Stimulated activated CD4-positive, alpha-beta T cell treated with anti-CD3 and anti-CD28 coated beads, Interleukin-2, amount 100 ng/mL, for 4 hours (primary cell): ENCODE measurements around the gene INPP5D.
"Not testable (repeated sequence)": the region's sequence is repeated elsewhere in the genome, so short reads cannot be mapped to it uniquely, and the experiment has no call there.

ENCODE experiments used
- DNase-seq: peaks from one replicate; pipeline ENCODE4 v3.0.0-alpha.2; 2020; ENCODE audit warnings: low read depth

INPP5D gene

DNA sequence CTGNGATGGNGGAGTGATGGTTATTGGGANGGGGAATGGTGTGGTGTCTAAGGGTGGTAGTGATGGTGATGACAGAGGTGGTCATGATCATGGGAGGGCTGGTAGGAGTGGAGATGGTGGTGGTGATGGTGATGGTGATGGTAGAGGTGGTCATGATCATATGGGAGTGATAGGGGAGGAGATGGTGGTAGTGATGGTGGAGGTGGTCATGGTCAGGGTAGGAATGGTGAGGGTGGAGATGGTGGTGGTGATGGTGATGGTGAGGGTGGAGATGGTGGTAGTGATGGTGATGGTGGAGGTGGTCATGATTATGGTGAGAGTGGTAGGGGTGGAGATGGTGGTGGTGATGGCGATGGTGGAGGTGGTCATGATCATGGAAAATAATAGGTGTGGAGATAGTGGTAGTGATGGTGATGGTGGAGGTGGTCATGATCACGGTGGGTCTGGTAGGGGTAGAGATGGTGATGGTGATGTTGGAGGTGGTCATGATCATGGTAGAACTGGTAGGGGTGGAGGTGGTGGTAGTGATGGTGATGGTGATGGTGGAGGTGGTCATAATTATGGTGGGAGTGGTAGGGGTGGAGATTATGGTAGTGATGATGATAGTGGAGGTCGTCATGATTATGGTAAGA lies 83.7 kb downstream of the INPP5D start:
- no peak for DNase-seq

GRCh38 chr2:233145726-233146125 lies 85.6 kb downstream of the INPP5D start:
- no peak for DNase-seq

GRCh38 chr2:233146194-233146593 lies 86.1 kb downstream of the INPP5D start:
- DNase-seq, result no peak

GRCh38 chr2:233147136-233147828 lies 87.1 kb downstream of the INPP5D start:
- no peak for DNase-seq

DNA sequence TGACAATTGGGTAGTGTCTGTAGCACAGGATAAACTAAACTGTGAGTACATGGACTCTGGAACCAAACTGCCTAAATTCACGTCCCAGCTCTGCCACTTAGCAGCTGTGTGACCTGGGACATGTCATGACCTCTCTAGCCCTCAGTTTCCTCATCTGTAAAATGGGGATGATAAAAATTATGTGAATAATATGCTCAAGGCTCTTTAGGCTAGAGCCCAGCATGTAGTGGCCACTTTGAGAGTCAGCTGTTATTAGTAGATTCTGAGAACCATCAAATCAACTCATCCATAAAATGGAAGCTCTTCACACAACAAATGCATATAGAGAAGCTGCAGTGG lies 87.7 kb downstream of the INPP5D start:
- DNase-seq, result no peak

- DNase-seq, result no peak
These were observed 88.2 kb downstream of the INPP5D start for GRCh38 chr2:233148354-233148753.

GRCh38 chr2:233152541-233152940 lies 92.4 kb downstream of the INPP5D start:
- DNase-seq, result no peak

- no peak for DNase-seq
These were observed 93.1 kb downstream of the INPP5D start for GRCh38 chr2:233153146-233153798.

- DNase-seq, result no peak
These were observed 95.9 kb downstream of the INPP5D start for GRCh38 chr2:233156001-233156400.

- not testable (repeated sequence) for DNase-seq
These were observed 96.3 kb downstream of the INPP5D start for GRCh38 chr2:233156461-233156860.

GRCh38 chr2:233161730-233162129 lies 101.6 kb downstream of the INPP5D start:
- no peak for DNase-seq

DNA sequence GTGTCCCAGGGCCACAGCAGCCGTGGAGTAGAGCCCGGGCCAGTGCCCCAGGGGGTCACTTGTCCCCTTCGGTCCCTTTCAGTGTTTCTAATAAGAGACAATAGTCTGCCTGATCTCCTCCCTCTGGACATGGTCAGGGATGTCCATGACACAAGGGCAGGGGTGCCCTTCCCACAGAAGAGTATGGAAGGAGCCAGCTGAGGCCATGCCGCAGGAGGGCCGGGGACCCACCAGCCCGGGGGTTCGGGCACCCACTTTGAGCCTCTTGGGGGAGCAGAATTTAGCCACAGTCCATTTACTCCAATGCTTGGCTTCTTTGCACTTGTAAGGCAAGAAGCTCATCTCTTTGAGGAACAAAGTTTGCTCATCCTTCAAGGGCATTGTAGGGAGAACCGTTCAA lies 102.6 kb downstream of the INPP5D start:
- DNase-seq, result no peak

DNA sequence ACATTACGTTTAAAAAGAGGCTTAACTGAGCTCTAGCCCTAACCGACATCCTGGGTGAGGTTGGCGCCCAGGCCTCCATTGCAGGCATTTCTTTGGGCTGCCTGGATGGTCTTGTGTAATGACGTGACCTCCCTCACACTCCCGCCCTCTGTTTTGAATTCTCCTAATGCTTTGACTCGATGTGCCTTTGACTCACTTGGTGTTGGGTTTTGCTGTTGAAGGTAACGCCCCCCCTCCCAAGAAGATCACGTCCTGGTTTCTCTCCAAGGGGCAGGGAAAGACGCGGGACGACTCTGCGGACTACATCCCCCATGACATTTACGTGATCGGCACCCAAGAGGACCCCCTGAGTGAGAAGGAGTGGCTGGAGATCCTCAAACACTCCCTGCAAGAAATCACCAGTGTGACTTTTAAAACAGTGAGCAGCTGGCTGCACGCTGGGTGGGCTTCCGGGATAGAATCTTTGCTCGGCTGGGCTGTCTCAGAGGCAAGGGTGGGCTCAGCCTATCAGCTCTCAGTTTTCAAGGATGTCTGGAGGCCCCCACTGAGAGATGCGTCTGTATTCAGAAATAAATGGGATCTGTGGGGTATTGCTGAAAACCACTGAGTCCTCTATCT lies 103.5 kb downstream of the INPP5D start:
- DNase-seq, result no peak

DNA sequence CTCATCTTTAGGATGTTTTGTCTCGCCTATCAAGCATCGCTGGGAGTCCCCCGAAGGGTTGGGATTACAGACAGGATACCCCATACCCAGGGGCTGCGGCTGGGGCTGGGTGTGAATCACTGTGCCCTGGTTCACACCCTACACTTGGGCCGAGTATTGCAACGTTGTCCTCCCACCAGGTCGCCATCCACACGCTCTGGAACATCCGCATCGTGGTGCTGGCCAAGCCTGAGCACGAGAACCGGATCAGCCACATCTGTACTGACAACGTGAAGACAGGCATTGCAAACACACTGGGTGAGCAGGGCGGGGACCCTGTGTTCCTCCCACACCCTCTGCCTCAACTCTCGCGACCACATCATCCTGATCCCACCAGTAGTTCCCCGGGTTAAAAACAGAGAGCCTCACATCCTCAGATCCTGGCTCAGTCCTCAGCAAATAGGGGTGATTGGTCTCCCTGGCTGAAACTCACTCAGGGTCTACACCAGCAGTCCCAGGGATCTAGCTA lies 104.0 kb downstream of the INPP5D start:
- DNase-seq, result no peak

GRCh38 chr2:233164967-233165366 lies 104.8 kb downstream of the INPP5D start:
- DNase-seq, result no peak

- DNase-seq, result no peak
These were observed 105.4 kb downstream of the INPP5D start for GRCh38 chr2:233165543-233165894.

DNA sequence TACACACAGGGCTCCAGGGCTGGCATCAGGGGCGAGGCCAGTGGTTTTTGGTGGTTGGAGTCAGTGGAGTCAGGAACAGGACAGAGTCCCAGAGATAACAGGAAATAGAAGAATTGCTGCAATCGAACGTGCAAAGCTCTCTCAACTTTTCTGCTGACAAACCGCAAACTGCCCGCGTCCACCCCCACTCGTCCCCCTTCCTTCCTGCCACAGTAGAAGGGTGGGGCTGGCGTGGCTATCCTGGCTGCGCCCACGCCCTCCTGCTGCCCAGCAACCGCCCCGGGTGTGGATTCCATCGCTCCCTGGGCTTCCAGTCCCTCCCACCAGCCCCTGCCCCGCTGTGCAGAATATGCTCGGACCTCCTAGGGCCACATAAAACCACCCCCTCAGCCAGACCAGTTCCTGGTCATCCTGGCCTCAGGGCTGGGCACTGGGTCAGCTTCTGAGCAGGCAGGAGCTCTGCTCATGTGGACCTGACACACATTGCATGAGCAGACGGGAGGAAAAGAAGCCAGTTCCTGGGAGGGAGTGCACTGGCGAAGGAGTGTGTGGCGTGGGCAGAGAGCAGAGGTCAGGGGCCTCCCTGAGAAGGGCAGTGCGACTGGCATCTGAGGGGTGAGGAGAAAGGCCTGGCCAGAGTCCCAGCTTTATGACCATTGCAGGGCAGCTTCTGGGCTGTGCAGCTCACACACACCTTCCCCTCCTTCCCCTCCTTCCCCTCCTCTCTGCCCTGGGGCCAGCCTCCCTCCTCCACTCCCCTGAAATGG lies 105.9 kb downstream of the INPP5D start:
- DNase-seq, result no peak

- no peak for DNase-seq
These were observed 108.3 kb downstream of the INPP5D start for GRCh38 chr2:233168445-233168844.

DNA sequence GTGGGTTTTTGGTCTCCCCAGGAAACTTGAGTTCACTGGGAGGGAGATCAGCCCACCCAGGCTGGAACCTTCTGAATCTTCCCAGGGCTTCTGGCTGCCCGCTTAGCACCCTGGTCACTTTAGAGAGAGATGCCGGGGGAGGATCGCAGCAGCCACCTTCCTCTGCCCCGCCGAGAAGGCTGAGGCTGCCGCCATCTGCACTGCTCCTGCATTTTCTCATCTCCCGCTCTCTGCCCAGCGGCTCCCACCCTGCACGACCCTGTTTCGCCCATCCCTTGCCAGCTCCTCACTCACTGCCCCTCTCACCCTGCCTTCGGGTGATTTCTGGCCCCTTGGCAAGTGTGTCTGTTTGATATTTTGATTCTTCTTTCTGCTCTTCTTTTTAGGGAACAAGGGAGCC lies 108.8 kb downstream of the INPP5D start:
- DNase-seq, result no peak

DNA sequence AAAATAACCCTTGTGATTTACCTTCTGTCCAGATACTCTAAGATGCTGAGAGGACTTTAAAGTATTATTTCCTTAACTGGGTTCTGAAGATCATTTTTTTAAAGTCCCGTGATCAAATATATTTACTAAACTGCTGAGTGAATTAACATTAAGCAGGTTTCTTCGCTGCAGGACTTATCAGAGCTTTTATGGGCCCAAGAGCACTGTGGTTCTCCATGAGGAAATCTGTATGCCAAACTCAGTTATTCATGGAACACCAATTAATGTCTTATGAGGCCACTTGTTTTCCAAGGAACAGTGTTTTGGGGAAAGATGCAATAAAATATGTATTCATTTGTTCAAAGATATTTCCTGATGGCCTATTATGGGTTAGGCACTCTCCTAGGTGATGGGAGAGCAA lies 111.2 kb downstream of the INPP5D start:
- DNase-seq, result no peak

- no peak for DNase-seq
These were observed 113.0 kb downstream of the INPP5D start for GRCh38 chr2:233173115-233173514.

- no peak for DNase-seq
These were observed 114.0 kb downstream of the INPP5D start for GRCh38 chr2:233174137-233174536.
